ENCODE measurements around the gene ZNF292. TPM values are rescaled to one million over a fixed set of nuclear protein-coding genes. Genes with fewer than 3 reads are reported as not detected.
"Not testable (repeated sequence)": the region's sequence is repeated elsewhere in the genome, so short reads cannot be mapped to it uniquely, and the experiment has no call there.

Gene ZNF292
- total RNA-seq, 2 donors from 2014 or later = 30.6 to 56.4 TPM

GRCh38 chr6:87297119-87297518 is 141.8 kb downstream of the ZNF292 start:
- no peak for DNase-seq
- H3K27ac ChIP-seq = no peak overlapping the region
- H3K4me1 ChIP-seq = no peaks in the 10 kb centered on the region
- no peak overlapping the region for H3K4me3 ChIP-seq
- H3K9me3 ChIP-seq = no peaks in the 10 kb centered on the region
- H3K36me3 ChIP-seq = no peaks in the 10 kb centered on the region
- intact Hi-C loops (cut with DNase I) = no loop called here
- no peak overlapping the region for H3K9ac ChIP-seq (ENCODE audit: low read depth in 2 of 2, low read length in 2 of 2)
- H3K27me3 ChIP-seq = no peaks in the 10 kb centered on the region
- no peak for TF ChIP-seq CTCF (IDR thresholded peaks at IDR 0.05)

- H3K27ac ChIP-seq; intact Hi-C loops (cut with DNase I); H3K9ac ChIP-seq (ENCODE audit: low read depth in 2 of 2, low read length in 2 of 2); H3K4me3 ChIP-seq; H3K4me1 ChIP-seq; H3K9me3 ChIP-seq; DNase-seq; H3K27me3 ChIP-seq; H3K36me3 ChIP-seq: not testable (repeated sequence)
These were observed 145.9 kb downstream of the ZNF292 start for GRCh38 chr6:87301277-87301676.

- Histone ChIP-seq H3K4me3 (no peak overlapping the region), H3K36me3 (no peaks in the 10 kb centered on the region), H3K27me3 (no peaks in the 10 kb centered on the region), H3K4me1 (no peaks in the 10 kb centered on the region), H3K9me3 (no peaks in the 10 kb centered on the region), H3K9ac (ENCODE audit: low read depth in 2 of 2, low read length in 2 of 2) (no peak overlapping the region), H3K27ac (no peak overlapping the region)
- intact Hi-C loops (cut with DNase I) = no loop called here
- TF ChIP-seq CTCF (IDR thresholded peaks at IDR 0.05) = no peak
- no peak for DNase-seq
These were observed 153.6 kb downstream of the ZNF292 start for GRCh38 chr6:87308970-87309369.

- Histone ChIP-seq H3K27ac (no peak overlapping the region), H3K4me3 (no peak overlapping the region), H3K36me3 (no peaks in the 10 kb centered on the region), H3K27me3 (no peaks in the 10 kb centered on the region), H3K4me1 (no peaks in the 10 kb centered on the region), H3K9me3 (no peaks in the 10 kb centered on the region), H3K9ac (ENCODE audit: low read depth in 2 of 2, low read length in 2 of 2) (no peak overlapping the region)
- no peak for DNase-seq
- intact Hi-C loops (cut with DNase I) = no loop called here
- TF ChIP-seq CTCF (IDR thresholded peaks at IDR 0.05) = no peak
These were observed 157.5 kb downstream of the ZNF292 start for GRCh38 chr6:87312860-87313259.

Other genes with a start within 250 kb of the ZNF292 start
- not detected for gene HTR1E, start 218.0 kb upstream of the ZNF292 start, total RNA-seq
- not detected for gene CGA, start 60.5 kb upstream of the ZNF292 start, total RNA-seq
- gene SMIM8, start 167.0 kb downstream of the ZNF292 start, total RNA-seq = 1 to 10 TPM; 8.9 to 9.4 TPM
- under 1 TPM in 1 of 2 donors, not detected in 1; 0.50 TPM for gene GJB7, start 173.7 kb downstream of the ZNF292 start, total RNA-seq
- 1 to 10 TPM; 1.1 to 1.7 TPM for gene C6orf163, start 189.2 kb downstream of the ZNF292 start, total RNA-seq

All from colonic mucosa (tissue), 4 donors.